GM08714 (cell line): ENCODE data around the gene FAF1.
"Not testable (repeated sequence)": the region's sequence is repeated elsewhere in the genome, so short reads cannot be mapped to it uniquely, and the experiment has no call there.

Source experiments
- H3K4me3 ChIP-seq: fragments of 200-500 bp; sonication (Bioruptor generic); 2 replicates; pipeline ENCODE4 v1.5.1; 2014; ENCODE audit warnings: mild to moderate bottlenecking, low read length, inconsistent platforms
- ZNF274 ChIP-seq: IDR thresholded peaks from 2 replicates; pipeline ENCODE4 v1.6.1; 2012; ENCODE audit warnings: mild to moderate bottlenecking, low read depth, low read length

FAF1 gene

GRCh38 chr1:50538476-50538875 lies 421.6 kb downstream of the FAF1 start:
- TF ChIP-seq ZNF274 = no peak
- H3K4me3 ChIP-seq = no peak overlapping the region

DNA sequence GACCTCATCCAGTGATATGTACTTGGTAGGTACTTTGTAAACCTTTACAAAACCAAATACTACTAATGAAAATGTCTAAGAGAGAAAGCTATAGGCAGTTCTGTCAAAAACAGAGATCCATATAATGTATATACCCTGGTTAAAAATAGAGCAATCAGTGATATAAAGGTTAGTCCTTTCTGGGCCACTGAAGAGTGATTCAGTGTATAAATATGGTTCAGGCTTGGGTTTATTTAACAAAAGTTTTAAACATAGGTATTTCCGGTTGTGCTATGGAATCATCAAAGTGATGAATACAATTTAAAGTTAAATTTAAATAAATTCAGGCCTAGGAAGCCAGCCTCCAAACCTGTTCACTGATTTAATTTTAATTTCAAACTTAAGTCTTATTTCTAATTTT lies 428.5 kb downstream of the FAF1 start:
- no peak overlapping the region for H3K4me3 ChIP-seq
- TF ChIP-seq ZNF274 = no peak

DNA sequence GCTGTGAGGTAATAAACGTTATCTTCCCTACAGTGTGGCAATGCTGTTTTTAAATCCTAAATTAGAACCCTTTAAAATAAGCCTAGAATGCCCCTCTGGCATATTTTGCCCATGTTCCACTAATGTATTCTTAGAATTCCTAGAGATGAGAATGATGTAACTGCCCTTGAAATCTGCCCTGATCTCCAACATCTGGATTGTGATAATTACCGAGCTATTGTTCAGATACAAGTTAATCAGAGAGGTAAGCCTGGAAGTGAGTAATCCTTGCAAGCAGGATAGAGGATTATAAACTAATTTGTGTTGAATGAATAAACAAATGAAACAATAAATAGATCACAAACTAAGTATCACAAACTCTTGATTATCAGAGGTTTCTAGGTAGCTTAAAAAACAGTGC lies 429.0 kb downstream of the FAF1 start:
- TF ChIP-seq ZNF274 = no peak

GRCh38 chr1:50529510-50529909 lies 430.6 kb downstream of the FAF1 start:
- no peak overlapping the region for H3K4me3 ChIP-seq
- no peak for TF ChIP-seq ZNF274

More for the DNA sequence above, 429.0 kb downstream of the FAF1 start:
- no peak overlapping the region for H3K4me3 ChIP-seq

DNA sequence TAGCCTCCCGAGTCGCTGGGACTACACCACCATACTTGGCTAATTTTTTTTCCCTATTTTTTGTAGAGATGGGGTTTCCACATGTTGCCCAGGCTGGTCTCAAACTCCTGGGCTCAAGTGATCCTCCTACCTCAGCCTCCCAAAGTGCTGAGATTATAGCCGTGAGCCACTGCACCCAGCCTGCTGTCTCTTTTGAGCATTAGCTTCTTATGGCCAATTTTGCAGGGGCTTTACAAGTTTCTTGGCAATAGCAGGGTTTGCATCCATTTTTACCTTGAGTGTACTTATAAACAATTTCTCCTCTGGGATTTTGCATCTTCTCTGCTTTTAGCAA lies 432.1 kb downstream of the FAF1 start:
- not testable (repeated sequence) for H3K4me3 ChIP-seq

GRCh38 chr1:50527249-50527986 lies 432.6 kb downstream of the FAF1 start:
- no peak overlapping the region for H3K4me3 ChIP-seq
- TF ChIP-seq ZNF274 = no peak

DNA sequence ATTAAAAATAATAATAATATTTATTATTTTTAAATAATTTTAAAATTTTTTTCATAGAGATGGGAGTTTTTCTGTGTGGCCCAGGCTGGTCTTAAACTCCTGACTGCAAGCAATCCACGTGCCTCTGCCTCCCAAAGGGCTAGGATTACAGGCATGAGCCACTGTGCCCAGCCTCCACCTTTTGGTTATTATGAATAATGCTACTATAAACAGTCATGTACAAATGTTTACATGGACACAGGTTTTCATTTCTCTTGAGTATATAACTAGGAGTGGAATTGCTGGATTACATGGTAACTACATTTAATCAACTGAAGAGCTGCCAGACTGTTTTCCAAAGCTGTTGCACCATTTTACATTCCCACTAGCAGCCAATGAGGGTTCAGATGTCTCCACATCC lies 433.6 kb downstream of the FAF1 start:
- no peak overlapping the region for H3K4me3 ChIP-seq
- TF ChIP-seq ZNF274 = no peak

GRCh38 chr1:50523548-50523947 lies 436.5 kb downstream of the FAF1 start:
- no peak overlapping the region for H3K4me3 ChIP-seq
- no peak for TF ChIP-seq ZNF274

DNA sequence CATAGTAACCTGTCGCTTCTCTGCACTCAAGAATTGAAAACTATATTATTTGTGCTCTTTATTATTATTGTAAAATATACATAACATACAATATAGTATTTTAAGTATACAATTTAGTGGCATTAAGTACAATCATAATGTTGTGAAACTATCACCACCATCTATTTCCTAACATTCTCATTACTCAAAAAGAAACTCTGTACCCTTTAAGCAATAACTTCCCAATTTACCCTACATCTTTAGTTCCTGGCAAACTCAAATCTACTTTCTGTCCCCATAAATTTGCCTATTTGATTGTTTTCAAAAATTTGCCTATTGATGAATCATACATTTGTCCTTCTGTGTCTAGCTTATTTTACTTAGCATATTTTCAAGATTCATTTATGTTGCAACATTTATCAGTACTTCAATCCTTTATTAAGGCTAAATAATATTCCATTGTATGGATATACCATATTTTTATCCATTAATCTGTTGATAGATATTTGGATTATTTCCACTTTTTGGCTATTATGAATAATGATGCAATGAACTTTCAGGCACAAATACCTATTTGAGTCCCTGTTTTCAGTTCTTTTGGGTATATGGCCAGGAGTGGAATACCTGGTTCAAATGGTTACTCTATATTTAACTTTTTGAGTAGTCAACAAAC lies 437.2 kb downstream of the FAF1 start:
- no peak for TF ChIP-seq ZNF274
- no peak overlapping the region for H3K4me3 ChIP-seq

- no peak for TF ChIP-seq ZNF274
- no peak overlapping the region for H3K4me3 ChIP-seq
Measured at GRCh38 chr1:50521703-50522102, 438.4 kb downstream of the FAF1 start.

DNA sequence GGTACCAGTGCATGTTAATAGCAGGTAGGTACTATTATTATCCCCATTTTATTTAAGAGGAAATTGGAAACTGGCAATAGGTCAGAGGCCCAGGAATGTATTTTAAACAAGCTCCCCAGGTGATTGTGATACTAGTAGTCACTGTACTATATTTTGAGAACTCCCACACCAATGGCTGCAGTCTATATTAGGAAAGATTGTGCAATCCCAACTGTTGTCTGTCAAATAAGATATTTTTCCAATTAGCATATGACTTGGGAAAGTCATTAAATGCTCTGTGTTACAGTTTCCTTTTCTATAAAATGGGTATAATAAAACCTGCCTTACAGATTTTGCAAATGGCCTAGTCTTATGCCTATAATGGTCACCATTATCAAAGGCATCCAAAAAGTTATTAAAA lies 442.6 kb downstream of the FAF1 start:
- no peak overlapping the region for H3K4me3 ChIP-seq
- TF ChIP-seq ZNF274 = no peak

DNA sequence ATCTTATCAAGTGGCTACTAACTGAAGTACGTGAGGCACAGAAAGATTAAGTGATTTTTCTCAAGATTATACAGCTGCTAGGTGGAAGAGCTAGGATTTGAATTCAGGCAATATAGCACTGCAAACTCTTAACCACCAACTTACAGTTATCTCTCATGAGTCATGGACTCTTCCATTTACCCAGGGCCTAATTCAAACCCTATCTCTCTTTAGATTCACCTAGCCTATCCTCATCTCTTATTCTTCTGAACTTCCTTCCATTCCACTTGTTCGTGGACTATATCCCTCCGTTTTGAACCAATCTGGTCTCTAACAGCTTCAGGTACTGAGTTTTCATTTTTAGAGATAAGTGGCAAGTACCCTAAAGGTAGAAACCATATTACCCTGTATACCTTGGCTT lies 444.0 kb downstream of the FAF1 start:
- TF ChIP-seq ZNF274 = no peak
- no peak overlapping the region for H3K4me3 ChIP-seq

GRCh38 chr1:50508040-50508586 lies 452.0 kb downstream of the FAF1 start:
- no peak for TF ChIP-seq ZNF274
- H3K4me3 ChIP-seq = no peak overlapping the region

GRCh38 chr1:50505427-50505826 lies 454.6 kb downstream of the FAF1 start:
- no peak for TF ChIP-seq ZNF274
- H3K4me3 ChIP-seq = no peak overlapping the region

GRCh38 chr1:50503515-50503914 lies 456.6 kb downstream of the FAF1 start:
- H3K4me3 ChIP-seq = no peak overlapping the region
- TF ChIP-seq ZNF274 = no peak

DNA sequence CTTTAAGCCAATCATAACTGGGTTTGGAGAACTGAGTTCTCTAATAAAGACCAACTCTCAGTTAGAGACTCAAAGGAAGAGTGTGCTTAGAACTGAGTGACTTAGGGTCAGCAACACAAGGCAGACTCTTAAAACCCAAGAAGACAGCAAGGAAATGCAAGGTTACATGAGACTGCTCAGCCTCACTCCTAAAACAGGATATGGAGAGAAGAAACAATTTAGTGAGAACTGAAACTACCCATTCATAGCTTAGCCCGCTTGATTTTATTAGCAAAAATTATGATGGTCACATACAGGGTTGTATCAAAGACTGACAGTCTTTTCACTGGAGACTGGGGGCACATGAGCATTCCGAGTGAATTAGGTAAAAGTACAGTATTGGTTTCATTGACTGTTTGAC lies 457.9 kb downstream of the FAF1 start:
- TF ChIP-seq ZNF274 = no peak
- H3K4me3 ChIP-seq = no peak overlapping the region

DNA sequence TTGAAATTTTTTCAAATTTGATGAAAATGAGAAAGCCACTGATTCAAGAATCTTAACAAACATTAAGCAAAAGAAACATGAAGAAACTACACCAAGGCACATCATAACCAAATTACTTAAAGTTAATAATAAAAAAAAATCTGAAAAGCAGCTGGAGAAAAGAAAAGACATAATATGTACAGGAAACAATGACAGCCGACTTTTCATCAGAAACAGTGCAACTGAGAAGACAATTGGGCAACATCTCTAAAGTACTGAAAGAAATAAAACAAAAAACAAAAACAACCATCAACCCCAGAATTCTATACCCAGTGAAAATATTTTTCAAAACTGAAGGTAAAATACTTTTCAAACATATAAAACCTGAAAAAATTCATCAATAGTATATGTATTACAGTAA lies 463.1 kb downstream of the FAF1 start:
- no peak overlapping the region for H3K4me3 ChIP-seq
- TF ChIP-seq ZNF274 = no peak
